Kidney epithelial cell (primary cell): ENCODE results near the gene PCAT6. TPM values are rescaled to one million over a fixed set of nuclear protein-coding genes. Genes with fewer than 3 reads are reported as not detected.
"Not testable (repeated sequence)": the region's sequence is repeated elsewhere in the genome, so short reads cannot be mapped to it uniquely, and the experiment has no call there.

Experiments used
- DNase-seq: peaks from one replicate; pipeline ENCODE4 v3.0.0-alpha.2; 2010; ENCODE audit warnings: low read depth
- H3K27me3 ChIP-seq: 2 replicates; pipeline ENCODE4 v1.6.0; 2011; ENCODE audit warnings: low read length; ENCODE audit not compliant: control insufficient read depth, insufficient read depth
- H3K36me3 ChIP-seq: 2 replicates; pipeline ENCODE4 v1.5.1; 2011; ENCODE audit warnings: low read length; ENCODE audit not compliant: control insufficient read depth, insufficient read depth
- H3K4me3 ChIP-seq: 2 replicates; pipeline ENCODE4 v1.5.1; 2011; ENCODE audit warnings: low read depth, mild to moderate bottlenecking, control low read depth, low read length
- CTCF ChIP-seq: IDR thresholded peaks from 2 replicates; pipeline ENCODE4 v1.5.1; 2011; ENCODE audit warnings: mild to moderate bottlenecking, moderate library complexity, low read length, control low read depth, inconsistent platforms; ENCODE audit not compliant: insufficient read depth, poor library complexity, severe bottlenecking
- total RNA-seq: library from RNA; depleted of rRNA; stranded (reverse); fragments of >200 nt; gene quantifications from 2 replicates; pipeline ENCODE4 v1.2.3, GENCODE V29; 2015

Gene PCAT6
- total RNA-seq, 1 donor from 2014 or later: not detected

- peaks cover 16% of the 10 kb centered on the region for H3K27me3 ChIP-seq
These were observed 10.7 kb downstream of the PCAT6 start for GRCh38 chr1:202821467-202821866.

GRCh38 chr1:202825748-202826147, 15.0 kb downstream of the PCAT6 start:
- H3K27me3 ChIP-seq: peaks cover 5% of the 10 kb centered on the region
- TF ChIP-seq CTCF: no peak
- no peaks in the 10 kb centered on the region for H3K36me3 ChIP-seq
- no peak for DNase-seq
- no peak overlapping the region for H3K4me3 ChIP-seq

More at GRCh38 chr1:202821467-202821866, 10.7 kb downstream of the PCAT6 start:
- no peaks in the 10 kb centered on the region for H3K36me3 ChIP-seq
- no peak for DNase-seq
- H3K4me3 ChIP-seq: no peak overlapping the region
- TF ChIP-seq CTCF: no peak

GRCh38 chr1:202829223-202829622, 18.5 kb downstream of the PCAT6 start:
- H3K27me3 ChIP-seq, H3K36me3 ChIP-seq, H3K4me3 ChIP-seq, DNase-seq: not testable (repeated sequence)

GRCh38 chr1:202831906-202832305, 21.2 kb downstream of the PCAT6 start:
- no peak for DNase-seq
- peaks cover 11% of the 10 kb centered on the region for H3K27me3 ChIP-seq
- no peak for TF ChIP-seq CTCF
- no peak overlapping the region for H3K4me3 ChIP-seq
- no peaks in the 10 kb centered on the region for H3K36me3 ChIP-seq

DNA sequence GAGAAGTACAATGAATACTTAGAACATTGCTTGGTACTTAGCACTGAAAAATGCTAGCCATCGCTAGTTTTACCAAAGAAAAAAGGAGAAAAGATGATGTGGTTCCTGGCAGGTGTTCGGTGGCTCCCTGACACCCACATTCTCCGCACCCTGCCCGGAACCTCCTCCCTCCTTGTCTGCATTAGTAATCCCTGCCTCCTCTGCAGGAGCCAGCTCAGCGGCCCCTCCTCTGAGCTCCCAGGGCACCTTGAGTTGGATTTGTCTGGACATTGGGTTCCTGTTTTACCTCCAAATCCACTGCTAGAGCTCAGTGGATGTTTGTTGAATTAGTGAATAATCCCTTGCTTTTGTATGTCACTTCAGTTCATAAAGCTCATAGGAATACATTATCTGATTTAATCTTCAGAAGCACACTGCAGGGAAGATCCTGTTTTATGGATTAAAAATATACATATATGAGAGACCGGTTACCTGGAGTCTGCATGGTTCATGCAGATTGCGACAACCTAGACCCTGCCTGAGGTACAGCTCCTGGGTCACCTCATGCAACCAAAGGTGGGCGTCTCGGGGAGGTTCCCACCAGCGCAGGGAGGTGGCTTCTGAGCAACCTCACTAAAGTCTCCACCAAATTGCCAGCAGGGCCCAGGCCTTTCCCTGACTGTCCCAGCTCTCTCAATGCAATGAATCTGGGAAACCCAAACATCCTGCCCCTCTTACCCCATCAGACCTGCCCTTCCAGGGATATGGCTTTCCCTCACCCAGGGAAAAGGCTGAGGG, 24.2 kb downstream of the PCAT6 start:
- Histone ChIP-seq H3K4me3 (no peak overlapping the region), H3K27me3 (peaks cover 11% of the 10 kb centered on the region), H3K36me3 (no peaks in the 10 kb centered on the region)
- DNase-seq: no peak
- TF ChIP-seq CTCF: no peak

- no peak for TF ChIP-seq CTCF
- H3K4me3 ChIP-seq: no peak overlapping the region
- H3K27me3 ChIP-seq: peaks cover 11% of the 10 kb centered on the region
- DNase-seq: no peak
- H3K36me3 ChIP-seq: no peaks in the 10 kb centered on the region
These were observed 24.9 kb downstream of the PCAT6 start for GRCh38 chr1:202835548-202836072.
